Osteocyte (in vitro differentiated cells): ENCODE results near the gene ITPR1. TPM values are rescaled to one million over a fixed set of nuclear protein-coding genes. Genes with fewer than 3 reads are reported as not detected.

Source experiments
- DNase-seq: peaks from one replicate; pipeline ENCODE4 v3.0.0; 2021; ENCODE audit warnings: mixed read lengths; ENCODE audit not compliant: unreplicated experiment; ENCODE audit errors: extremely low spot score
- H3K27ac Mint-ChIP-seq: one replicate; pipeline ENCODE4 v1.8.0; 2021; ENCODE audit warnings: mild to moderate bottlenecking, mixed read lengths; ENCODE audit not compliant: unreplicated experiment
- H3K27me3 Mint-ChIP-seq: one replicate; pipeline ENCODE4 v1.8.0; 2021; ENCODE audit warnings: mixed read lengths; ENCODE audit not compliant: unreplicated experiment
- H3K36me3 Mint-ChIP-seq: one replicate; pipeline ENCODE4 v1.8.0; 2021; ENCODE audit warnings: mixed read lengths; ENCODE audit not compliant: unreplicated experiment
- H3K4me1 Mint-ChIP-seq: one replicate; pipeline ENCODE4 v1.8.0; 2021; ENCODE audit warnings: mixed read lengths; ENCODE audit not compliant: unreplicated experiment
- H3K4me3 Mint-ChIP-seq: one replicate; pipeline ENCODE4 v1.8.0; 2021; ENCODE audit warnings: mild to moderate bottlenecking, moderate library complexity, mixed read lengths; ENCODE audit not compliant: unreplicated experiment
- H3K9me3 Mint-ChIP-seq: one replicate; pipeline ENCODE4 v1.8.0; 2021; ENCODE audit warnings: mixed read lengths; ENCODE audit not compliant: unreplicated experiment
- CTCF ChIP-seq: fragments of 200-600 bp; sonication (generic); IDR thresholded peaks from 2 replicates; pipeline ENCODE4 v1.5.0; 2021; ENCODE audit warnings: antibody characterized with exemption, mild to moderate bottlenecking, moderate library complexity
- total RNA-seq: library from RNA; stranded (reverse); gene quantifications from 2 replicates; pipeline ENCODE4 v1.2.1, GENCODE V29; 2021

The ITPR1 gene
- total RNA-seq, 1 donor from 2014 or later = 34.3 TPM

GRCh38 chr3:4523710-4524698 lies 30.9 kb downstream of the ITPR1 start:
- no peak for TF ChIP-seq CTCF
- Mint-ChIP-seq H3K36me3 (no peaks in the 10 kb centered on the region), H3K27me3 (no peaks in the 10 kb centered on the region), H3K9me3 (no peaks in the 10 kb centered on the region), H3K27ac (no peak overlapping the region), H3K4me3 (no peak overlapping the region), H3K4me1 (no peaks in the 10 kb centered on the region)
- no peak for DNase-seq

- H3K27me3 Mint-ChIP-seq = no peaks in the 10 kb centered on the region
- no peak for TF ChIP-seq CTCF
- H3K9me3 Mint-ChIP-seq = no peaks in the 10 kb centered on the region
- no peak for DNase-seq
- no peaks in the 10 kb centered on the region for H3K36me3 Mint-ChIP-seq
- no peak overlapping the region for H3K4me3 Mint-ChIP-seq
- H3K27ac Mint-ChIP-seq = no peak overlapping the region
- no peaks in the 10 kb centered on the region for H3K4me1 Mint-ChIP-seq
Measured at GRCh38 chr3:4525560-4526223, 32.5 kb downstream of the ITPR1 start.

GRCh38 chr3:4528320-4528719 lies 35.2 kb downstream of the ITPR1 start:
- H3K27me3 Mint-ChIP-seq = no peaks in the 10 kb centered on the region
- H3K9me3 Mint-ChIP-seq = no peaks in the 10 kb centered on the region
- no peak for DNase-seq
- peaks cover 19% of the 10 kb centered on the region for H3K4me1 Mint-ChIP-seq
- H3K4me3 Mint-ChIP-seq = no peak overlapping the region
- TF ChIP-seq CTCF = no peak
- H3K27ac Mint-ChIP-seq = no peak overlapping the region
- no peaks in the 10 kb centered on the region for H3K36me3 Mint-ChIP-seq

- Mint-ChIP-seq H3K4me1 (peaks cover 26% of the 10 kb centered on the region), H3K27ac (no peak overlapping the region), H3K9me3 (no peaks in the 10 kb centered on the region), H3K4me3 (no peak overlapping the region), H3K27me3 (no peaks in the 10 kb centered on the region), H3K36me3 (no peaks in the 10 kb centered on the region)
- no peak for TF ChIP-seq CTCF
- no peak for DNase-seq
Measured at GRCh38 chr3:4528819-4529600, 35.9 kb downstream of the ITPR1 start.
